Measurements from ENCODE around the gene PCDHA12. TPM values are rescaled to one million over a fixed set of nuclear protein-coding genes. Genes with fewer than 3 reads are reported as not detected.

Gene PCDHA12
- total and polyA plus RNA-seq, 2 donors (not counting 3 experiments of a cell fraction or from before 2014, with no cell fraction given) = 0.03 TPM; not detected in 1

GRCh38 chr5:140916325-140916724, 41.2 kb downstream of the PCDHA12 start:
- H3K27ac ChIP-seq (ENCODE audit: insufficient read depth, low read depth, low read length) = no peak overlapping the region
- no TSS peak for BruUV-seq (replicated peaks)
- POLR2A ChIA-PET = no interaction called here
- dilution Hi-C loops (cut with MboI; ENCODE audit: extremely low pct_ligation_motif_present, low sequenced_read_pairs) = no loop called here
- H3K9me3 ChIP-seq (replicated peaks; ENCODE audit: control insufficient read depth, insufficient read depth, low read length) = no peaks in the 10 kb centered on the region
- no peak overlapping the region for H3K4me3 ChIP-seq (replicated peaks in 1 of 3; ENCODE audit: insufficient read depth in 1 of 3, low read depth in 1 of 3, low read length in 3 of 3)
- H3K79me2 ChIP-seq (ENCODE audit: control insufficient read depth, insufficient read depth, low read length) = no peaks in the 10 kb centered on the region
- no peak for FAIRE-seq
- no peak overlapping the region for H2AFZ ChIP-seq (ENCODE audit: low read depth, low read length)
- no peaks in the 10 kb centered on the region for H3K4me1 ChIP-seq (ENCODE audit: control insufficient read depth, extremely low read depth, insufficient read depth, low read length)
- H3K27me3 ChIP-seq (ENCODE audit: control insufficient read depth in 2 of 2, insufficient read depth in 2 of 2, low read length in 2 of 2) = no peaks in the 10 kb centered on the region
- H3K9ac ChIP-seq (replicated peaks; ENCODE audit: extremely low read depth, insufficient read depth, low read length) = no peak overlapping the region
- H3K36me3 ChIP-seq (ENCODE audit: control insufficient read depth in 2 of 2, extremely low read depth in 1 of 2, insufficient read depth in 2 of 2, low read length in 2 of 2) = no peaks in the 10 kb centered on the region
- H3K4me2 ChIP-seq (ENCODE audit: insufficient read depth, low read length) = no peak overlapping the region
- no peak for DNase-seq (ENCODE audit: low read depth, low spot score)
- intact Hi-C loops (cut with micrococcal nuclease) = no loop called here
- TF ChIP-seq MYC (IDR thresholded peaks at IDR 0.05; ENCODE audit: low read depth, low read length) = no peak
- no peak for TF ChIP-seq POLR2A (IDR thresholded peaks at IDR 0.05; ENCODE audit: low read depth, low read length)
- TF ChIP-seq, protein P1, sequence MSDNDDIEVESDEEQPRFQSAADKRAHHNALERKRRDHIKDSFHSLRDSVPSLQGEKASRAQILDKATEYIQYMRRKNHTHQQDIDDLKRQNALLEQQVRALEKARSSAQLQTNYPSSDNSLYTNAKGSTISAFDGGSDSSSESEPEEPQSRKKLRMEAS (IDR thresholded peaks at IDR 0.05; ENCODE audit: insufficient read depth, insufficient read length) = no peak
- no peak for TF ChIP-seq CTCF (IDR thresholded peaks at IDR 0.05; ENCODE audit: extremely low read depth in 1 of 2, insufficient read depth in 1 of 2, low read depth in 1 of 2, low read length in 2 of 2)
- TF ChIP-seq GATA2 (IDR thresholded peaks at IDR 0.05; ENCODE audit: insufficient read depth, insufficient read length, low read depth, low read length) = no peak
- no peak for TF ChIP-seq EZH2 (IDR thresholded peaks at IDR 0.05; ENCODE audit: borderline replicate concordance, low read depth, low read length, severe bottlenecking)
- TF ChIP-seq JUN (IDR thresholded peaks at IDR 0.05; ENCODE audit: borderline replicate concordance, insufficient read depth, insufficient read length, low read depth) = no peak
- no peak for TF ChIP-seq POLR2AphosphoS5 (IDR thresholded peaks at IDR 0.05; ENCODE audit: insufficient read depth, low read depth, low read length)
- TF ChIP-seq FOS (IDR thresholded peaks at IDR 0.05; ENCODE audit: borderline replicate concordance, insufficient read depth, low read length) = no peak
- CTCF ChIA-PET = no interaction called here
- no peaks in the 10 kb centered on the region for H4K20me1 ChIP-seq (replicated peaks; ENCODE audit: control insufficient read depth, extremely low read depth, insufficient read depth, low read length)
- H3K9me1 ChIP-seq (replicated peaks; ENCODE audit: control insufficient read depth, extremely low read depth, insufficient read depth, low read length) = no peaks in the 10 kb centered on the region
